Suppressor macrophage treated with lipopolysaccharide for 4 hours (primary cell): ENCODE measurements around the gene PTMS.
A peak's percentile ranks its signal among the peaks of the same experiment; 100 is the strongest.

Experiments
- DNase-seq: peaks from one replicate; pipeline ENCODE4 v3.0.0-alpha.2; 2020

Gene PTMS

GRCh38 chr12:6772726-6773589, 6.8 kb downstream of the PTMS start:
- DNase-seq, result no peak

GRCh38 chr12:6773590-6774351, 7.6 kb downstream of the PTMS start:
- no peak for DNase-seq

DNA sequence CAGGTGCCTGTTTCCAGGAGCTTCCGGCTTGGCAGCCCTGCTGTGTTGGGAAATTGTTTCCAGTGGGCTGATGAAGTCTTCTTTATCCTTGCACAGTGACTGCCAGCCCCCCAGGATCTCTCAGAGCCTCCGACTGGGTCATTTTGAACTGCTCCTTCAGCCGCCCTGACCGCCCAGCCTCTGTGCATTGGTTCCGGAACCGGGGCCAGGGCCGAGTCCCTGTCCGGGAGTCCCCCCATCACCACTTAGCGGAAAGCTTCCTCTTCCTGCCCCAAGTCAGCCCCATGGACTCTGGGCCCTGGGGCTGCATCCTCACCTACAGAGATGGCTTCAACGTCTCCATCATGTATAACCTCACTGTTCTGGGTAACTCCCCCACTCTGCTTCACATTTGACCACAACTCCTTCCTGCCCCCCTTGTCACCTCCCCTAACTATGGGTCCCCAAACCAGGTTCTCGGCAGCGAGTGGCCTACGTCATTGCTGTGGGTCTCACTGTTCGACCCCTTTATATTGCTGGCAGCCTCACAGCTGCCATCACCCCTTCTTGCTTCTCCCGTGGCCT, 8.4 kb downstream of the PTMS start:
- no peak for DNase-seq

DNA sequence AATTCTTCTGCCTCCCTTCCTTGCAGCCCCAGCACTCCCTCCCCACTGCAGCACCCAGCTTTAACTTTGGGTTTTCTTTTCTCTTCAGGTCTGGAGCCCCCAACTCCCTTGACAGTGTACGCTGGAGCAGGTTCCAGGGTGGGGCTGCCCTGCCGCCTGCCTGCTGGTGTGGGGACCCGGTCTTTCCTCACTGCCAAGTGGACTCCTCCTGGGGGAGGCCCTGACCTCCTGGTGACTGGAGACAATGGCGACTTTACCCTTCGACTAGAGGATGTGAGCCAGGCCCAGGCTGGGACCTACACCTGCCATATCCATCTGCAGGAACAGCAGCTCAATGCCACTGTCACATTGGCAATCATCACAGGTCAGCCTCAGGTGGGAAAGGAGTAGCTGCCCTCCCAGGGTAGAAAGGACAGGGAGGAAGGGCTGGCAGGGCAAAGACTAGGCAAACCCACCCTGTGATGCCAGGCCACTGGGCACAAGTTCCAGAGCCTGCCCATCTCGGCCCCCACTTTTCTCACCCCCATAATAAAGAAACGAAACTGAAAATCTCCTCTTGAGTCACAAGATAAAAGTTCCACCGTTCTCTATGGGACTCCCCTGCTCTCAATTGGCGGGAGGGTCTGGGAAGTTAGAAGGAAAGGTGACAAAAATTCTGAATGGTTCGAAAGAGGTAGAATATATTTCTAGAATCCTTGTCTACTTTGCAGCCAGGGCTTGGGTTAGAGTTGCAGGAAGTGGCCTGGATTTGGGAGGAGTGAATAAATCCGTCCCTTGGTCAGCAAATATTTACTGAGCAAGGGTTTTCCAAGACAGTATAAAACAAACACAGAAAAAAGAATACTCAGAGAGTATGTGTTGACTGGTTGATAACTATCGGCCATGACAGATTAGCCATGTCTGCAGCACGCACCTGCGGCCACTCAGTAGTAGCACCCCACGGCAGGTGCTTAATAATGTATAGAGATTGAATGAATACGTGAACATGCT, 9.3 kb downstream of the PTMS start:
- no peak for DNase-seq

DNA sequence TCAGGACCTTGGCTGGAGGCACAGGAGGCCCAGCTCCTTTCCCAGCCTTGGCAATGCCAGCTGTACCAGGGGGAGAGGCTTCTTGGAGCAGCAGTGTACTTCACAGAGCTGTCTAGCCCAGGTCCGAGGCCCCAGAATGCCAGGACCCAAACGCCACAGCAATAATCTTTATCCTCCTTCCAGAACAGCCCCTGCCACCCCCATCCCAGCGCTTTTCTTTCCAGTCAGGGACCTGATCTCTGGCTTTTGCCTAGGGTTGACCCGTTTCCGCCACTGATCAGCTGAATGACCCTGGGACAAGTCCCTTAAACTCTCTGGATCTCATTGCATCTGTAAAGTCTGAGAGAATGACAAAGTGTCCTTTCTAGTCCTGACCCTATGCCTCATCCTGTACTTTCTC, 11.2 kb downstream of the PTMS start:
- DNase-seq, result no peak

- DNase-seq, result peak; percentile 16
Observed at GRCh38 chr12:6778217-6778573, 12.0 kb downstream of the PTMS start.

- peak; percentile 93 for DNase-seq
Observed at GRCh38 chr12:6778574-6779550, 12.7 kb downstream of the PTMS start.

- DNase-seq, result peak; percentile 45
Observed at GRCh38 chr12:6779708-6780432, 13.7 kb downstream of the PTMS start.

DNA sequence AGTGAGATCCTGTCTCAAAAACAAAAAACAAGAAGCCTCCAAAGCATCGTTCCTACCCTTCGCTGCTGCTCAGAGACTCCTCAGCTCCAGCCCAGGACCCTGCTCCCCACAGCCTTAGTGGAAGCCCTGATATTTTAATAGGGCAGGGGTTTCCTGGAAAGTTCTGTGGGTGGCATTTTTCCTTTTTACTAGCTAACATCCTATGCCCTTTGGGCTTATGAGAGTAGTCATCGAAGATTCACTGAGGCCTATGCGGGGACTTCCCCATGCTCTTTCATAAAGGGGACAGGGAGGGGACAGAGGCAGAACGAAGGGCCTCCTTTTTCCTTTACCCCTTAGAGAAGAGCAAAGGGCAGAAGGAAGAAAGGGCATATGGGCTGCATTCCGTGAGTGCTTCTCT, 14.4 kb downstream of the PTMS start:
- DNase-seq, result peak; percentile 48

DNA sequence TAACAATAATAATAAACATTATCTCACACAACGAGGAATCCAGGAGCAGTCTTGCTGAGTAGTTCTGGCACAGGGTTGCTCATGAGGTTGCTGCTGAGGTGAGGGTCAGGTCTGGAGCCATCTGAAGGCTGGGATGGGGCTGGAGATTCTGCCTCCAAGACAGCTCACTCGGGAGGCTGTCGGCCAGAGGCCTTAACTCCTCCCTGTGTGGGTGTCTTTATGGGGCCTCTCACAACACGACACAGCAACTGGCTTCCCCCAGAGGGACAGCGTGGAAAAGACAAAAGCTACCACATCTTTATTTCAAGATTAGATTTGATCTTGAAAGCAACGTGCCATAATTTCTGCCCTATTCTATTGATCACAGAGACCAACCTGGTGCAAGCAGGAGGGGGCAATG, 16.0 kb downstream of the PTMS start:
- DNase-seq, result no peak

DNA sequence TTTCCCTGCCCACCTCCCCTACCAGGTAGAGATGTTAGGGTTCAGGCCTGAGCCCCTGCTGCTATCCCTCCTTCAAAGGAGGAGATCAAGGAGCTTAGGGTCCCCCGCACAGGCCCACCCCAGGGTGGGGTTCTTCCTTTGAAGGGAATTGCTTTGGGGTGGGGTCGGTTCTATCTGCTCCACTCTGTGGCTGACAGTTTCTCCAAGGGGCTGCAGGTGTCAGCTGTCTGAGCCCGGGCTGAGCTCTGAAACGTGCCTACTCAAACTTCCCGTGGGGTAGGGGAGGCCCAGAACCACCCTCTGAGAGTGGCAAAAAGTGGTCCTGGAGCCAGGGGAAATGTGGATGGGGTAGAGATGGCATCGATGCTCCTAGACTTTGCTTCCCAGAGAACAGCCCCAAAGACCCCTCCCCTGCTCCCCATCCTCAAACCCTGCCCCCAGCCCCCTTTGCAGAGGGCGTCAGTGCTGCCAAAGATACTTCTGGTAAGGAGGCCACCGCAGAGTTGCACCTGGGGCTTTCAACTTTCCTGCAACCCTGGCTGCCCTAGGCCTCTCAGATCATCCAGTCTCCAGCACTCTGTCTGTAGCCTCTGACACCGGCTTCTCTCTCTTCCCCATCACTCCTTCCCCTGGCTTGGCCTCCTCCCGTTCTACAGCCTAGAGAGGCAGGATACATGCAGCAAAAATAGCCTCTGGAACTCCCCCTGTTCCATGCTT, 16.8 kb downstream of the PTMS start:
- no peak for DNase-seq

- no peak for DNase-seq
Observed at GRCh38 chr12:6783828-6784227, 17.7 kb downstream of the PTMS start.

DNA sequence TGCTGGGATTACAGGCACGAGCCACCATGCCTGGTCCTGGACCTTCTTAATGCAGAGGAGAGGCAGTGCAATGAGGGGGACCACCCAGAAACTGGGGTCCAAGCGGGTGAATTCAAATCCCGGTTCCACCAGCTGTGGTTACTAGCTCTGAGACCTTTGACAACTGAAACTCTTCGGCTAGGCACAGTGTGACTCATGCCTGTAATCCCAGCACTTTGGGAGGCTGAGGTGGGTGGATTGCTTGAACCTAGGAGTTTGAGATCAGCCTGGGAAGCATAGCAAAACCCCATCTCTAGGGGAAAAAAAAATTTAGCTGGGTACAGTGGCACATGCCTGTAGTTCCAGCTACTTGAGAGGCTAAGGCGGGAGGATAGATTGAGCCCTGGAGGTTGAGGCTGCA, 18.1 kb downstream of the PTMS start:
- peak; percentile 39 for DNase-seq

DNA sequence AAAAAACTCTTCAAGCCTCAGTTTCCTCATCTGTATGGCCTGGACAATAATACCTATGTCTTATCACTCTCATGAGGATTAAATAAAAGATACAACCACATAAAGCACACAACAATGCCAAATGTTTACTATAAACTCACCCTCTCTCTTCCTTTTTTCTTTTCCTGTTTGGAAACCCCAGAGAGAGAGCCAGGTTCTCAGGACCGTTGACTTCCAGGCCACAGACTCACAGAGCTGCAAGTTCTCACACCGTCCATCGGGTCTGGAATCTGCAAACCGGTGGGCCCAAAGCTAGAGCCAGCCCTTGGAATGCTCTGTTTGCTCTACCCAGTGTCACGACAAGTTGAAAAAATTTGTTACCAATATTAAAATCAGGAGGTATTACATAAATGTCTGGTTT, 18.6 kb downstream of the PTMS start:
- peak; percentile 34 for DNase-seq

DNA sequence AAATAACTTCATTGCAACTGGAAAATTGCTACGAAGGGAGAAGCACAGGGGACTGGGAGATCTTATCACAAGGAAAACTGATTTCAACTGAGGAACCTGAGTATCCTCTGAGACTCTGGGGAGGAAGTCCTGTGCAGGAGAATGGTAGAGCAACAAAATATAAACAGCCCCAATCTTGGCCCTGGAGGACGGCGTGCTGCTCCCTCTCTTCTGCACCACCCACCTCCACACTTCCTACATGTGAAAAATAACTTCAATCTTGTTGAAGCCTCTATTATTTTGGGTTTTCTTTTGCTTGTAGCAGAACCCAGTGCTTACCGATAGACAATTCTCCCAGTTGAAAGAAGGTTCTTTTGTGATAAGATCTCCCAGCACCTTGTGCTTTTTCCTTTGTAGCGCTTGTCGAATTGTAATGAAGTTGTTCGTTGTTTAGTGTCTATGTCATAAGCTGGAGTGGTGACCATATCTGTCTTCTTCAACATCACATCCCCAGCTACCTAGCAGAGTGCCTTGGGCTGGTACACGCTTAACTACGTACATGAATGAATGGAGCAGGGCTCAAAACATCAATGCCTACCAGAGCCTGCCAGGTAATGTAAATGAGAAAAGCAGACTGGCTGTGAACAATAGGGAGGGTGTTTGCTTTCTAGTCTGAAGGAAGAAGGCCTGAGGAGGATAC, 20.4 kb downstream of the PTMS start:
- DNase-seq, result no peak

GRCh38 chr12:6787309-6787708, 21.1 kb downstream of the PTMS start:
- no peak for DNase-seq

DNA sequence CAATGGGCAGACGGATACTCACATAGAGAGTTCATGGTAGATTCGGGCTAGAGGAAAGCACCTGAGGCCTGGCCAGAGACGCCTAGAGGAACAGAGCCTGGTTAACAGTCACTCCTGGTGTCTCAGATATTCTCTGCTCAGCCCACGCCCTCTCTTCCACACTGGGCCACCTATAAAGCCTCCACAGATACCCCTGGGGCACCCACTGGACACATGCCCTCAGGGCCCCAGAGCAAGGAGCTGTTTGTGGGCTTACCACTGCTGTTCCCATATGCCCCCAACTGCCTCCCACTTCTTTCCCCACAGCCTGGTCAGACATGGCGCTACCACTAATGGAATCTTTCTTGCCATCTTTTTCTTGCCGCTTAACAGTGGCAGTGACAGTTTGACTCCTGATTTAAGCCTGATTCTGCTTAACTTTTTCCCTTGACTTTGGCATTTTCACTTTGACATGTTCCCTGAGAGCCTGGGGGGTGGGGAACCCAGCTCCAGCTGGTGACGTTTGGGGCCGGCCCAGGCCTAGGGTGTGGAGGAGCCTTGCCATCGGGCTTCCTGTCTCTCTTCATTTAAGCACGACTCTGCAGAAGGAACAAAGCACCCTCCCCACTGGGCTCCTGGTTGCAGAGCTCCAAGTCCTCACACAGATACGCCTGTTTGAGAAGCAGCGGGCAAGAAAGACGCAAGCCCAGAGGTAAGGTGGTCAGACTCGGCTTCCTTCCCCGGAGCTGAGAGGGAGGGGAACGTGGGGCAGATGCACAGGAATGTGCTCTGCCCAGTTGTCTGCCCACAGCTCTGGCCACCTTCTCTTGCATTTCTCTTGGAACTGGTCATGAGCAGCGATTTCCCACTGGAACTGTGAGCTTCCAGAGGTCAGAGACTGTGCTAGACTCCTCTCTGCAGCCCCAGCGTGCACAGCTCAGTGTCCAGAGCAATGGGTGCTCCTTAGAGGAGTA, 23.1 kb downstream of the PTMS start, which contains the start of gene CD4:
Gene CD4 (plus strand): TSS at position 557 of the 953 bp plus-strand sequence. CDS start 10,611 bp downstream, outside the sequence.
- DNase-seq, result peak; percentile 91
